Measurements from ENCODE around the gene TMEM52. TPM values are rescaled to one million over a fixed set of nuclear protein-coding genes. Genes with fewer than 3 reads are reported as not detected.

Gene TMEM52
- 0.39 TPM in 1 of 2 replicates, not detected in the other for total RNA-seq

GRCh38 chr1:1918901-1919303 is at the start of gene TMEM52:
Gene TMEM52 (minus strand): TSS chr1:1919279. CDS start chr1:1919265, 14 bp downstream.

GRCh38 chr1:1914971-1915692 is 3.9 kb downstream of the TMEM52 start, which contains the start of gene CALML6:
Gene CALML6 (plus strand): TSS chr1:1915260. CDS start chr1:1915281, 21 bp downstream.

GRCh38 chr1:1890506-1891348 is 28.4 kb downstream of the TMEM52 start, which contains the start of gene GNB1:
Gene GNB1 (minus strand): TSS chr1:1891087. CDS start chr1:1825453, 65,634 bp downstream.

Other genes with a start within 250 kb of the TMEM52 start
- 32.3 and 39.0 TPM in 2 replicates for gene SLC35E2B, start 226.5 kb downstream of the TMEM52 start, total RNA-seq
- gene CDK11A, start 194.9 kb downstream of the TMEM52 start, total RNA-seq, result 7.5 and 19.1 TPM in 2 replicates
- gene NADK, start 140.8 kb downstream of the TMEM52 start, total RNA-seq, result 39.5 and 47.7 TPM in 2 replicates
- gene GNB1, start 28.2 kb downstream of the TMEM52 start, total RNA-seq, result 90.7 and 91.3 TPM in 2 replicates
- gene CALML6, start 4.0 kb downstream of the TMEM52 start, total RNA-seq, result 0.22 and 0.26 TPM in 2 replicates
- not detected in 2 replicates for gene CFAP74, start 84.5 kb upstream of the TMEM52 start, total RNA-seq
- not detected in 2 replicates for gene GABRD, start 100.1 kb upstream of the TMEM52 start, total RNA-seq
- 5.8 and 6.1 TPM in 2 replicates for gene PRKCZ, start 131.1 kb upstream of the TMEM52 start, total RNA-seq

Data from articular chondrocyte of knee joint (primary cell).